OCI-LY1 (cell line): ENCODE data around the gene ERCC4.
A peak's percentile ranks its signal among the peaks of the same experiment; 100 is the strongest.

Experiments used
- H2AFZ ChIP-seq: fragments of 200-600 bp; sonication (generic), shearing (Covaris generic); 2 replicates; pipeline ENCODE4 v1.6.0; 2014; ENCODE audit warnings: antibody characterized with exemption, mild to moderate bottlenecking, low read length
- H3F3A ChIP-seq: fragments of 200-600 bp; sonication (generic), shearing (Covaris generic); 2 replicates; pipeline ENCODE4 v1.6.0; 2014; ENCODE audit warnings: mild to moderate bottlenecking, antibody characterized with exemption, low read length, moderate library complexity; ENCODE audit not compliant: insufficient read depth
- H3K27ac ChIP-seq: fragments of 200-600 bp; sonication (generic); 2 replicates; pipeline ENCODE4 v1.5.1; 2014; ENCODE audit warnings: low read length, mixed run types, mild to moderate bottlenecking, low read depth; ENCODE audit not compliant: poor library complexity, severe bottlenecking
- H3K27me3 ChIP-seq: fragments of 200-600 bp; sonication (generic); 2 replicates; pipeline ENCODE4 v1.6.0; 2014; ENCODE audit warnings: antibody characterized with exemption, mild to moderate bottlenecking, low read length, moderate library complexity; ENCODE audit not compliant: insufficient read depth
- H3K36me3 ChIP-seq: fragments of 200-600 bp; sonication (generic); 2 replicates; pipeline ENCODE4 v1.6.1; 2014; ENCODE audit warnings: mild to moderate bottlenecking, antibody characterized with exemption, low read length, moderate library complexity, mixed read lengths; ENCODE audit not compliant: insufficient read depth
- H3K4me1 ChIP-seq: fragments of 200-600 bp; sonication (generic); 2 replicates; pipeline ENCODE4 v1.5.1; 2014; ENCODE audit warnings: mild to moderate bottlenecking, low read length, moderate library complexity; ENCODE audit not compliant: insufficient read depth, severe bottlenecking
- H3K4me2 ChIP-seq: fragments of 200-600 bp; sonication (generic), shearing (Covaris generic); 2 replicates; pipeline ENCODE4 v1.6.1; 2014; ENCODE audit warnings: low read length
- H3K4me3 ChIP-seq: fragments of 200-600 bp; sonication (generic); 2 replicates; pipeline ENCODE4 v1.5.1; 2014; ENCODE audit warnings: low read length, low read depth, mild to moderate bottlenecking, mixed read lengths; ENCODE audit not compliant: poor library complexity, severe bottlenecking
- H3K79me2 ChIP-seq: fragments of 200-600 bp; shearing (Covaris generic); 2 replicates; pipeline ENCODE4 v1.6.1; 2016; ENCODE audit warnings: mixed run types, low read length, mixed read lengths; ENCODE audit not compliant: insufficient read depth
- H3K9ac ChIP-seq: fragments of 200-600 bp; sonication (generic), shearing (Covaris generic); 2 replicates; pipeline ENCODE4 v1.6.1; 2014; ENCODE audit warnings: mild to moderate bottlenecking, low read length, mixed read lengths
- H3K9me2 ChIP-seq: fragments of 200-600 bp; sonication (generic), shearing (Covaris generic); 2 replicates; pipeline ENCODE4 v1.6.1; 2014; ENCODE audit warnings: low read depth, mild to moderate bottlenecking, low read length, mixed read lengths
- H3K9me3 ChIP-seq: fragments of 200-600 bp; shearing (Covaris generic); 2 replicates; pipeline ENCODE4 v1.6.1; 2014; ENCODE audit warnings: low read length, mixed read lengths
- H4K20me1 ChIP-seq: fragments of 200-600 bp; sonication (generic), shearing (Covaris generic); 2 replicates; pipeline ENCODE4 v1.6.0; 2016; ENCODE audit warnings: mild to moderate bottlenecking, low read length; ENCODE audit not compliant: insufficient read depth
- EZH2 ChIP-seq: fragments of 200-600 bp; sonication (generic), shearing (Covaris generic); IDR thresholded peaks from 2 replicates; pipeline ENCODE4 v1.8.0; 2017; ENCODE audit warnings: borderline replicate concordance, mixed run types, mild to moderate bottlenecking, antibody characterized with exemption, low read length, moderate library complexity, mixed read lengths
- TF ChIP-seq, protein P1 (sequence below): fragments of 200-600 bp; sonication (generic), shearing (Covaris generic); IDR thresholded peaks from 2 replicates; pipeline ENCODE4 v1.5.1; 2017; ENCODE audit warnings: mild to moderate bottlenecking, antibody characterized with exemption, low read length, moderate library complexity, mixed read lengths

Gene ERCC4

DNA sequence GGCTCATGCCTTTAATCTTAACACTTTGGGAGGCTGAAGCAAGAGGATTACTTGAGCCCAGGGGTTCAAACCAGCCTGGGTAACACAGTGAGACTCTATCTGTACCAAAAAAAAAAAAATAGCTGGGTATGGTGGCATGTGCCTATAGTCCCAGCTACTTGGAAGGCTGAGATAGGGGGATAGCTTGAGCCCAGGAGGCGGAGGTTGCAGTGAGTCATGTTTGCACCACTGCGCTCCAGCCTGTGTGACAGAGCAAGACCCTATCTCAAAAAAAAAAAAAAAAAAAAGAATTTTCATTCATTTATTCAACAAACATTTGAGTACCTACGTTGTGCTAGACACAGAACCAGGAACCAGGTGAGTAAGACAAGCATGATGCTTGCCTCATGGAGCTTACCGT is 77.6 kb downstream of the ERCC4 start:
- Histone ChIP-seq H3K4me2 (0 out of 2 replicates have a peak overlapping the region, but pooled peaks have one; percentile 15), H3F3A (no peaks in the 10 kb centered on the region), H3K4me3 (no peak overlapping the region), H3K36me3 (no peaks in the 10 kb centered on the region), H3K9me3 (no peaks in the 10 kb centered on the region), H4K20me1 (no peaks in the 10 kb centered on the region), H3K9ac (no peak overlapping the region), H3K79me2 (no peaks in the 10 kb centered on the region), H3K9me2 (no peaks in the 10 kb centered on the region), H3K27me3 (no peaks in the 10 kb centered on the region), H3K27ac (peak overlapping the region; percentile 73), H2AFZ (no peak overlapping the region), H3K4me1 (peaks cover 34% of the 10 kb centered on the region)
- no peak for TF ChIP-seq EZH2
- TF ChIP-seq, protein P1, sequence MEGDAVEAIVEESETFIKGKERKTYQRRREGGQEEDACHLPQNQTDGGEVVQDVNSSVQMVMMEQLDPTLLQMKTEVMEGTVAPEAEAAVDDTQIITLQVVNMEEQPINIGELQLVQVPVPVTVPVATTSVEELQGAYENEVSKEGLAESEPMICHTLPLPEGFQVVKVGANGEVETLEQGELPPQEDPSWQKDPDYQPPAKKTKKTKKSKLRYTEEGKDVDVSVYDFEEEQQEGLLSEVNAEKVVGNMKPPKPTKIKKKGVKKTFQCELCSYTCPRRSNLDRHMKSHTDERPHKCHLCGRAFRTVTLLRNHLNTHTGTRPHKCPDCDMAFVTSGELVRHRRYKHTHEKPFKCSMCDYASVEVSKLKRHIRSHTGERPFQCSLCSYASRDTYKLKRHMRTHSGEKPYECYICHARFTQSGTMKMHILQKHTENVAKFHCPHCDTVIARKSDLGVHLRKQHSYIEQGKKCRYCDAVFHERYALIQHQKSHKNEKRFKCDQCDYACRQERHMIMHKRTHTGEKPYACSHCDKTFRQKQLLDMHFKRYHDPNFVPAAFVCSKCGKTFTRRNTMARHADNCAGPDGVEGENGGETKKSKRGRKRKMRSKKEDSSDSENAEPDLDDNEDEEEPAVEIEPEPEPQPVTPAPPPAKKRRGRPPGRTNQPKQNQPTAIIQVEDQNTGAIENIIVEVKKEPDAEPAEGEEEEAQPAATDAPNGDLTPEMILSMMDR: no peak

DNA sequence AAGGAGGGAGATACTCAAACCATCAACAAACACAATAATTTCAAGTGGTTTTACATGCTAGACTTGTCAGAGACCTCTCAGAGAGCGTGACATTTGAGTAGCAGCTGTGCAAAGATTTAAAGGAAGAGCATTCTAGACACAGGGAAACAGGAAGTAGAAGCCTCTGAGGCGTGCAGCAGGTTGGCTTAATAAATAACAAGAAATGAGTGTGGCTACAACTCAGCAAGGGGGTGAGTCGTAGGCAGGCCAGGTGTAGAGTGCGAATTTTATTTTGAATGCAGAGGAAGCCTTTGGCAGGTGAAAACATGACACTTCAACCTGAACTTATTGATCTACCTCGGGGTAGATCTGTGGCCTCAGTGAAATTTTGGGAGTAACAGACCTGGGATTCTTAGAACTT is 78.0 kb downstream of the ERCC4 start:
- H3K9ac ChIP-seq: no peak overlapping the region
- no peak overlapping the region for H3K4me3 ChIP-seq
- peaks cover 38% of the 10 kb centered on the region for H3K4me1 ChIP-seq
- H2AFZ ChIP-seq: no peak overlapping the region
- H3K9me2 ChIP-seq: no peaks in the 10 kb centered on the region
- no peak for TF ChIP-seq EZH2
- TF ChIP-seq, protein P1: no peak
- no peaks in the 10 kb centered on the region for H4K20me1 ChIP-seq
- H3K79me2 ChIP-seq: no peaks in the 10 kb centered on the region
- H3F3A ChIP-seq: no peaks in the 10 kb centered on the region
- peak overlapping the region; percentile 15; the same call in 1 of the 2 replicates for H3K4me2 ChIP-seq
- no peaks in the 10 kb centered on the region for H3K9me3 ChIP-seq
- H3K27me3 ChIP-seq: no peaks in the 10 kb centered on the region
- no peaks in the 10 kb centered on the region for H3K36me3 ChIP-seq
- peak overlapping the region; percentile 73 for H3K27ac ChIP-seq

- Histone ChIP-seq H3K27me3 (no peaks in the 10 kb centered on the region; the same call in 1 of the 2 replicates), H4K20me1 (no peaks in the 10 kb centered on the region), H3K4me3 (no peak overlapping the region), H3K4me1 (peaks cover 42% of the 10 kb centered on the region), H3F3A (no peaks in the 10 kb centered on the region), H3K4me2 (no peak overlapping the region), H3K9me2 (no peaks in the 10 kb centered on the region), H3K9me3 (no peaks in the 10 kb centered on the region), H3K27ac (no peak overlapping the region), H3K36me3 (no peaks in the 10 kb centered on the region), H3K79me2 (no peaks in the 10 kb centered on the region), H3K9ac (no peak overlapping the region), H2AFZ (no peak overlapping the region)
- TF ChIP-seq, protein P1: no peak
- TF ChIP-seq EZH2: no peak
These were observed 79.3 kb downstream of the ERCC4 start for GRCh38 chr16:13999071-13999894.
